ENCODE results near the gene CDKAL1.

CDKAL1 gene

GRCh38 chr6:20769631-20770030 lies 235.4 kb downstream of the CDKAL1 start:
- Histone ChIP-seq H3K79me2 (no peaks in the 10 kb centered on the region), H3K9me3 (ENCODE audit: control insufficient read depth, low read length) (no peaks in the 10 kb centered on the region), H3K9ac (no peak overlapping the region), H3K36me3 (ENCODE audit: control insufficient read depth, insufficient read depth, low read length) (no peaks in the 10 kb centered on the region), H2AFZ (no peak overlapping the region), H3K27me3 (ENCODE audit: control insufficient read depth, insufficient read depth, low read length) (no peaks in the 10 kb centered on the region), H3K4me3 (ENCODE audit: low read depth, low read length) (no peak overlapping the region), H3K4me2 (ENCODE audit: low read length) (no peak overlapping the region), H3K4me1 (no peaks in the 10 kb centered on the region), H3K27ac (no peak overlapping the region)
- TF ChIP-seq, protein P1, sequence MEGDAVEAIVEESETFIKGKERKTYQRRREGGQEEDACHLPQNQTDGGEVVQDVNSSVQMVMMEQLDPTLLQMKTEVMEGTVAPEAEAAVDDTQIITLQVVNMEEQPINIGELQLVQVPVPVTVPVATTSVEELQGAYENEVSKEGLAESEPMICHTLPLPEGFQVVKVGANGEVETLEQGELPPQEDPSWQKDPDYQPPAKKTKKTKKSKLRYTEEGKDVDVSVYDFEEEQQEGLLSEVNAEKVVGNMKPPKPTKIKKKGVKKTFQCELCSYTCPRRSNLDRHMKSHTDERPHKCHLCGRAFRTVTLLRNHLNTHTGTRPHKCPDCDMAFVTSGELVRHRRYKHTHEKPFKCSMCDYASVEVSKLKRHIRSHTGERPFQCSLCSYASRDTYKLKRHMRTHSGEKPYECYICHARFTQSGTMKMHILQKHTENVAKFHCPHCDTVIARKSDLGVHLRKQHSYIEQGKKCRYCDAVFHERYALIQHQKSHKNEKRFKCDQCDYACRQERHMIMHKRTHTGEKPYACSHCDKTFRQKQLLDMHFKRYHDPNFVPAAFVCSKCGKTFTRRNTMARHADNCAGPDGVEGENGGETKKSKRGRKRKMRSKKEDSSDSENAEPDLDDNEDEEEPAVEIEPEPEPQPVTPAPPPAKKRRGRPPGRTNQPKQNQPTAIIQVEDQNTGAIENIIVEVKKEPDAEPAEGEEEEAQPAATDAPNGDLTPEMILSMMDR (IDR thresholded peaks at IDR 0.05) = no peak

GRCh38 chr6:20770773-20771172 lies 236.5 kb downstream of the CDKAL1 start:
- no peaks in the 10 kb centered on the region for H3K4me1 ChIP-seq
- H3K9ac ChIP-seq = no peak overlapping the region
- no peaks in the 10 kb centered on the region for H3K27me3 ChIP-seq (ENCODE audit: control insufficient read depth, insufficient read depth, low read length)
- no peak overlapping the region for H3K27ac ChIP-seq
- TF ChIP-seq, protein P1 (IDR thresholded peaks at IDR 0.05) = no peak
- H3K4me3 ChIP-seq (ENCODE audit: low read depth, low read length) = no peak overlapping the region
- H3K79me2 ChIP-seq = no peaks in the 10 kb centered on the region
- no peaks in the 10 kb centered on the region for H3K9me3 ChIP-seq (ENCODE audit: control insufficient read depth, low read length)
- no peaks in the 10 kb centered on the region for H3K36me3 ChIP-seq (ENCODE audit: control insufficient read depth, insufficient read depth, low read length)
- H2AFZ ChIP-seq = no peak overlapping the region
- H3K4me2 ChIP-seq (ENCODE audit: low read length) = no peak overlapping the region

DNA sequence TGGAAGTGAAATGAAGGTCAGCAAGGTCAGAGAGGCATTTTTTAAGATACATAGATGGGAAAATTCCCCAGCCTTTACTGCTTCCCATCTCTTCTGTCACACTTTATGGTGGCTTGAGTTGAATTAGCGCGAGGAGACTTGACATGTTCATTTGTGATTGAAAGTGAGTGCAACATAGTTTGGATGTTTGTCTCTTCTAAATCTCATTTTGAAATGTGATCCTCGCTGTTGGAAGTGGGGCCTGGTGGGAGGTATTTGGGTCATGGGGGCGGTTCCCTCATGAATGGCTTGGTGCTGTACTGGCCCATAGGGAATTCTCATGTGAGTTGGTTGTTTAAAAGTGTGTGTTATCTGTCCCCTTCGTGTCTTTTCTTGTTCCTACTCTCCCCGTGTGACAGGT lies 237.2 kb downstream of the CDKAL1 start:
- Histone ChIP-seq H3K27ac (no peak overlapping the region), H3K27me3 (ENCODE audit: control insufficient read depth, insufficient read depth, low read length) (no peaks in the 10 kb centered on the region), H3K9ac (no peak overlapping the region), H3K79me2 (no peaks in the 10 kb centered on the region), H3K4me2 (ENCODE audit: low read length) (no peak overlapping the region), H3K4me1 (no peaks in the 10 kb centered on the region), H3K9me3 (ENCODE audit: control insufficient read depth, low read length) (no peaks in the 10 kb centered on the region), H3K36me3 (ENCODE audit: control insufficient read depth, insufficient read depth, low read length) (no peaks in the 10 kb centered on the region), H2AFZ (no peak overlapping the region), H3K4me3 (ENCODE audit: low read depth, low read length) (no peak overlapping the region)
- TF ChIP-seq, protein P1 (IDR thresholded peaks at IDR 0.05) = no peak

- Histone ChIP-seq H3K4me1 (no peaks in the 10 kb centered on the region), H2AFZ (no peak overlapping the region), H3K4me2 (ENCODE audit: low read length) (no peak overlapping the region), H3K36me3 (ENCODE audit: control insufficient read depth, insufficient read depth, low read length) (no peaks in the 10 kb centered on the region), H3K79me2 (no peaks in the 10 kb centered on the region), H3K4me3 (ENCODE audit: low read depth, low read length) (no peak overlapping the region), H3K9ac (no peak overlapping the region), H3K9me3 (ENCODE audit: control insufficient read depth, low read length) (no peaks in the 10 kb centered on the region), H3K27ac (no peak overlapping the region), H3K27me3 (ENCODE audit: control insufficient read depth, insufficient read depth, low read length) (no peaks in the 10 kb centered on the region)
- TF ChIP-seq, protein P1 (IDR thresholded peaks at IDR 0.05) = no peak
These were observed 239.6 kb downstream of the CDKAL1 start for GRCh38 chr6:20773822-20774221.

DNA sequence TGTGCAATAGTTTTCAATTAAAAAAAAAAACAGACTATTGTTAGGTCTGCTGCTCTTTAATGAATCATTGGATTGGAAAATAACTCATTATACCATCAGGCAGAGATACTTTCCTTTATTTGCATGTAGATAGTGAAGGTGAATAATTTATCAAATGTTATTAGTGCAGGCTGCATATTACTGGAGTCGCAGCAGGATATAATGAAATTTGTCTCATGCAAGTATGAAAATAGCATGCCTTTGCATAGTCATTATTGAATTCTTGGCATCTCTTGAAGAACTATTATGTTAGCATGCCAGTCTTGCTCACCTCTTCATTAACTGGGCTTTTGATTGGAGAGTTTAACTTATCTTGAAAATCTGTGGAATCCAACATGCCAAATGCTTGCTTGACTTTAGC lies 241.7 kb downstream of the CDKAL1 start:
- TF ChIP-seq, protein P1 (IDR thresholded peaks at IDR 0.05) = no peak
- H3K9ac ChIP-seq = no peak overlapping the region
- no peak overlapping the region for H3K4me2 ChIP-seq (ENCODE audit: low read length)
- no peak overlapping the region for H2AFZ ChIP-seq
- no peak overlapping the region for H3K27ac ChIP-seq
- H3K79me2 ChIP-seq = no peaks in the 10 kb centered on the region
- H3K27me3 ChIP-seq (ENCODE audit: control insufficient read depth, insufficient read depth, low read length) = no peaks in the 10 kb centered on the region
- H3K36me3 ChIP-seq (ENCODE audit: control insufficient read depth, insufficient read depth, low read length) = no peaks in the 10 kb centered on the region
- no peaks in the 10 kb centered on the region for H3K4me1 ChIP-seq
- H3K9me3 ChIP-seq (ENCODE audit: control insufficient read depth, low read length) = no peaks in the 10 kb centered on the region
- H3K4me3 ChIP-seq (ENCODE audit: low read depth, low read length) = no peak overlapping the region

Measured in parathyroid adenoma (tissue), 2 donors.